Astrocyte of the cerebellum (primary cell): ENCODE results near the gene RREB1.
A peak's percentile ranks its signal among the peaks of the same experiment; 100 is the strongest.

ENCODE experiments used
- DNase-seq: peaks from one replicate; pipeline ENCODE4 v3.0.0-alpha.2; 2011; ENCODE audit warnings: low read depth
- H3K4me3 ChIP-seq: 2 replicates; pipeline ENCODE4 v1.5.1; 2011; ENCODE audit warnings: mild to moderate bottlenecking, low read depth, low read length, moderate library complexity
- in situ Hi-C: cut with HindIII; loops from 2 replicates; pipeline ENCODE4 v1.10.0; 2017; ENCODE audit warnings: low sequenced_read_pairs
- TF ChIP-seq, protein P1 (sequence below): IDR thresholded peaks from 2 replicates; pipeline ENCODE4 v1.5.1; 2012; ENCODE audit warnings: low read length, low read depth, moderate library complexity, mild to moderate bottlenecking; ENCODE audit errors: missing control alignments

RREB1 gene

DNA sequence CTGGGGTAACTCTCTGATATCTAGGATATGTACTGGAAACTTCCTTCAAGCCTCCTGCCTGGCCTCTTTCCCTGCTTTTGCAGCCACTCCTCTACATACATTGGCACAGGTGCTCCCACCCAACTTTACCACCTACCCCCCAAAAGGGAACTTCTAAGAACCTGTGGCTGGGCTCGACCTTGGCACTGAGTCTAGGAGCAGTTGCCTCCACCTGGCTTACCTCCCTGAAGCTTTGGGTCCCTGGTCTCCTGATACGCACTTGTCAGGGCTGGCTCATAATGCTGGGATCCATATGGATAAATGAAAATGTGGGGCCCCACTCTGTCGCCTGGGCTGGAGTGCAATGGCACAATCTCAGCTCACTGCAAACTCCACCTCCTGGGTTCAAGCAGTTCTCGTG, 149.0 kb downstream of the RREB1 start:
- in situ Hi-C loops, result no loop called here
- H3K4me3 ChIP-seq, result no peak overlapping the region
- DNase-seq, result no peak
- TF ChIP-seq, protein P1, sequence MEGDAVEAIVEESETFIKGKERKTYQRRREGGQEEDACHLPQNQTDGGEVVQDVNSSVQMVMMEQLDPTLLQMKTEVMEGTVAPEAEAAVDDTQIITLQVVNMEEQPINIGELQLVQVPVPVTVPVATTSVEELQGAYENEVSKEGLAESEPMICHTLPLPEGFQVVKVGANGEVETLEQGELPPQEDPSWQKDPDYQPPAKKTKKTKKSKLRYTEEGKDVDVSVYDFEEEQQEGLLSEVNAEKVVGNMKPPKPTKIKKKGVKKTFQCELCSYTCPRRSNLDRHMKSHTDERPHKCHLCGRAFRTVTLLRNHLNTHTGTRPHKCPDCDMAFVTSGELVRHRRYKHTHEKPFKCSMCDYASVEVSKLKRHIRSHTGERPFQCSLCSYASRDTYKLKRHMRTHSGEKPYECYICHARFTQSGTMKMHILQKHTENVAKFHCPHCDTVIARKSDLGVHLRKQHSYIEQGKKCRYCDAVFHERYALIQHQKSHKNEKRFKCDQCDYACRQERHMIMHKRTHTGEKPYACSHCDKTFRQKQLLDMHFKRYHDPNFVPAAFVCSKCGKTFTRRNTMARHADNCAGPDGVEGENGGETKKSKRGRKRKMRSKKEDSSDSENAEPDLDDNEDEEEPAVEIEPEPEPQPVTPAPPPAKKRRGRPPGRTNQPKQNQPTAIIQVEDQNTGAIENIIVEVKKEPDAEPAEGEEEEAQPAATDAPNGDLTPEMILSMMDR, result no peak

GRCh38 chr6:7257521-7258230, 149.9 kb downstream of the RREB1 start:
- H3K4me3 ChIP-seq, result no peak overlapping the region
- in situ Hi-C loops, result no loop called here
- DNase-seq, result no peak
- TF ChIP-seq, protein P1, result no peak

GRCh38 chr6:7258231-7258763, 150.5 kb downstream of the RREB1 start:
- no peak overlapping the region for H3K4me3 ChIP-seq
- no peak for DNase-seq
- in situ Hi-C loops, result no loop called here
- TF ChIP-seq, protein P1, result no peak

DNA sequence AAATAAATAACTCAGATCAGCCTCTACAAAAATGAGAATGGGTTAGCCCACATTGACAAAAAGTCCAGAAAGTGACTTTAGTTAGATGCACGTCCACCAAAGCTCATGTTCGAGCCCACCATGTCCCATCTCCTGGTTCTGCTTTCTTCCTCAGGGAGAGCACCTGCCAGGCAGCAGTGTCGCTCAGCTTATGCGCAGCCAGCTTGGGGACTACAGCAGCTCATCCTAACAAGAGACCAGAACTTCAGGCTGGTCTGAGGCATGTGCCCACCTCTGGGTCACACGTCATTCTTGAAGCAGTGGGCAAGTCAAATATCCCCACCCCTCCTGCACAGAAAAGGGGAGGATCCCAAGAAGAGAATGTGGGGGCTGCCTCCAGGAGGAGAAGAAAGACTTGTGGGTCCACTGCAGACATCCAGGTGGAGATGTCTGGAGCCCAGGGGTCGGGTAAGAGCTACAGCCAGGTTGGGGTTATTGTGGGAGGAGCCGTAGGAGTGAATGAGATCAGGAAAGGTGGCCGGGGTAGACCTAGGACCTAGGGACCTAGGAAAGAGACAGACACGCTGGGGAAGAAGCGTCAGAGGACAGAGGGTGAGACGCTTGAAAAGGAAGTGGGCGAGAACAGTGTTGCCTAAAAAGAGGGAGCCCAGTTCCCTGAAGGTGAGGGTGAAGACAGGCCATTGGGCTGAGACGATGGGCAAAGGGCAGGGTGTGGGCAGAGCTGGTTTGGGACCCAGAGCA, 152.7 kb downstream of the RREB1 start:
- no peak for DNase-seq
- H3K4me3 ChIP-seq, result peak overlapping the region; percentile 72
- in situ Hi-C loops, result no loop called here
- TF ChIP-seq, protein P1, result no peak

DNA sequence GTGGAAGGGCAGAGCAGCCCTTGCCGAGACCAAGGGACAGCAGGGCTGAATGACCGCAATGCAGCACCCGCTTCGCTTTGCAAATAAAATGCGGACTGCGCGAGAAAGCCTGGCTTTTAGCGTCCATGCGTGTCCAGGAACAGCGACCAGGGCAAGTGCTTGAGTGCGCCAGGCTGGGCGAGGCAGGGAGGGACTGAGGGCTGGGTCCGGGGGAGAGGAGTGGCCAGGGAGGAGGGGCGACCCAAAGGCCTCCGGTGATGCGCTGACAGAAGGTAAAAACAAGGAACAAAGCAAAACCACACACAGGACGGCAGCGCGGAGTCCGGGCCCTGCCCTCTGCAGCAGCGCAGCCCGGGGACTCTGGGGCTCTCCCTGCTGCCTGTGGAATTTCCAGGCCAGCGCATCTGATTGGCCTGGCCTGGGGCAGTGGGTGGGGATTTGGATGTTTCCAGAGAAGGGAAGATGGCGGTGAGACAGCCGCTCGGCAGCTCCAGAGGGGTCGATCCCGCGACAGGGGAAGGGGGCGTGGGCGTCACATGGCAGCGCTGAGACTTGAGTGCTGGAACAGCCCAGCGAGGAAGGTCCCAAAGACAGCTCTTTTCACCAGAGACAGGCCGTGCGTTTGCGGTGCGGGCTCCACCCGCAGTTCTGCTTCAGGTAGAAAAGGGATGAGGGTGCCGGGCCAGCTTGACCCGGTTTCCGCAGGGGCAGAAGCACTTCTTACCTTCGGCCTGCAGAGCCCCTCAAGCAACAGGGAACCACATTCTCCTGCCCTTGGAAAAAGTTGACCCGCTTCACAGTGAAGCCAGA, 153.5 kb downstream of the RREB1 start:
- DNase-seq, result peak; percentile 49

More for the DNA sequence above, 153.5 kb downstream of the RREB1 start:
- peak overlapping the region; percentile 72 for H3K4me3 ChIP-seq
- TF ChIP-seq, protein P1, result no peak
- in situ Hi-C loops, result no loop called here
